ENCODE data around the gene SEMA4A.
A peak's percentile ranks its signal among the peaks of the same experiment; 100 is the strongest.

The SEMA4A gene

DNA sequence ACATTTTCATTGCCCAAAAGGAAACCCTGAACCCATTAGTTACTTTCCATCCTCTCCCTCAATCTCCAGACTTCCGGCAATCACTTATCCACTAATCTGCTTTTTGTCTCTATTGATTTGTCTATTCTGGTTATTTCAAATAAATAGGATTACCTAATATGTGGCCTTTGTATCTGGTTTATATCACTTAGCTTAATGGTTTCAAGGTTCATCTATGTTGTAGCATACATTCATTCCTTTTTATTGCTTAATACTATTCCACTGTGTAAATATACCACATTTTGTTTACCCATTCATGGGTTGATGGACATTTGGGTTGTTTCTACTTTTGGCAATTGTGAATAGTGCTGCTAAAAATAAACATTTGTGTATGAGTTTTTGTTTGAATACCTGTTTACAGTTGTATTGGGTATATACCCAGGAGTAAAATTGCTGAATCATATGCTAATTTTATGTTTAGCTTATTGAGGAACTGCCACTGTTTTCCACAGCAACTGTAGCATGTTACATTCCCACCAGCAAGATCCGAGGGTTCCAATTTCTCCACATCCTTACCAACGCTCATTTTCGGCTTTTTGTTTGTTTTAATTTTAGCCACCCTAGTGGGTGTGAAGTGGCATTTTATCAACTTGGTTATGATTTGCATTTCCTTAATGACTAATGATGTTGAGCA, 38.0 kb downstream of the SEMA4A start:
- TF ChIP-seq EZH2phosphoT487 (IDR thresholded peaks at IDR 0.05; ENCODE audit: borderline replicate concordance, low read length) (no peak), CTCF (IDR thresholded peaks at IDR 0.05; ENCODE audit: low read depth, low read length, poor library complexity, severe bottlenecking) (no peak)
- Histone ChIP-seq H3K9me2 (replicated peaks; ENCODE audit: control insufficient read depth, low read length) (no peaks in the 10 kb centered on the region), H3K4me3 (ENCODE audit: low read length) (no peak overlapping the region), H3K9me3 (ENCODE audit: control insufficient read depth, insufficient read depth, low read length) (no peaks in the 10 kb centered on the region; the same call in 1 of the 2 replicates), H3K27ac (ENCODE audit: low read depth, low read length) (no peak overlapping the region), H3K79me2 (ENCODE audit: control insufficient read depth, low read length) (peaks cover 29% of the 10 kb centered on the region), H3F3A (ENCODE audit: control insufficient read depth, insufficient read depth) (no peaks in the 10 kb centered on the region), H3K36me3 (ENCODE audit: control insufficient read depth, low read length) (peaks cover 16% of the 10 kb centered on the region), H4K20me1 (ENCODE audit: control insufficient read depth, insufficient read depth, low read depth, low read length) (no peaks in the 10 kb centered on the region), H3K4me1 (ENCODE audit: control insufficient read depth, low read length) (peaks cover 25% of the 10 kb centered on the region), H3K4me2 (ENCODE audit: low read length) (no peak overlapping the region), H3K27me3 (ENCODE audit: control insufficient read depth, low read length) (no peaks in the 10 kb centered on the region)

DNA sequence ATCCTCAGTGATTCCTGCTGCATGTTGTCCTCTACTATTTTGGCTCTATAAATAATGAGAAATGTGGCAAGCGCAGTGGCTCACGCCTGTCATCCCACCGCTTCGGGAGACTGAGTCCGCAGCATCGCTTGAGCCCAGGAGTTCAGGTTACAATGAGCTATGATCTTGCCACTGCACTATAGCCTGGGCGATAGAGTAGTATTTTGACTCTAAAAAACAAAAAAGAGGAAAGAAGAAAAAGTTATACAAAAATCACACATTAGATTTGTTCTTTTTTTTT, 39.8 kb downstream of the SEMA4A start:
- H3K9me2 ChIP-seq (replicated peaks; ENCODE audit: control insufficient read depth, low read length): no peaks in the 10 kb centered on the region
- peaks cover 45% of the 10 kb centered on the region for H3K79me2 ChIP-seq (ENCODE audit: control insufficient read depth, low read length)
- H3K4me2 ChIP-seq (ENCODE audit: low read length): peak overlapping the region; percentile 87
- H3K36me3 ChIP-seq (ENCODE audit: control insufficient read depth, low read length): peaks cover 21% of the 10 kb centered on the region
- no peaks in the 10 kb centered on the region for H4K20me1 ChIP-seq (ENCODE audit: control insufficient read depth, insufficient read depth, low read depth, low read length)
- H3K4me1 ChIP-seq (ENCODE audit: control insufficient read depth, low read length): peaks cover 25% of the 10 kb centered on the region
- H3K27me3 ChIP-seq (ENCODE audit: control insufficient read depth, low read length): no peaks in the 10 kb centered on the region
- H3F3A ChIP-seq (ENCODE audit: control insufficient read depth, insufficient read depth): no peaks in the 10 kb centered on the region
- TF ChIP-seq EZH2phosphoT487 (IDR thresholded peaks at IDR 0.05; ENCODE audit: borderline replicate concordance, low read length) (no peak), CTCF (IDR thresholded peaks at IDR 0.05; ENCODE audit: low read depth, low read length, poor library complexity, severe bottlenecking) (no peak)
- no peaks in the 10 kb centered on the region; the same call in 1 of the 2 replicates for H3K9me3 ChIP-seq (ENCODE audit: control insufficient read depth, insufficient read depth, low read length)
- H3K27ac ChIP-seq (ENCODE audit: low read depth, low read length): peak overlapping the region; percentile 71
- peak overlapping the region; percentile 94 for H3K4me3 ChIP-seq (ENCODE audit: low read length)

DNA sequence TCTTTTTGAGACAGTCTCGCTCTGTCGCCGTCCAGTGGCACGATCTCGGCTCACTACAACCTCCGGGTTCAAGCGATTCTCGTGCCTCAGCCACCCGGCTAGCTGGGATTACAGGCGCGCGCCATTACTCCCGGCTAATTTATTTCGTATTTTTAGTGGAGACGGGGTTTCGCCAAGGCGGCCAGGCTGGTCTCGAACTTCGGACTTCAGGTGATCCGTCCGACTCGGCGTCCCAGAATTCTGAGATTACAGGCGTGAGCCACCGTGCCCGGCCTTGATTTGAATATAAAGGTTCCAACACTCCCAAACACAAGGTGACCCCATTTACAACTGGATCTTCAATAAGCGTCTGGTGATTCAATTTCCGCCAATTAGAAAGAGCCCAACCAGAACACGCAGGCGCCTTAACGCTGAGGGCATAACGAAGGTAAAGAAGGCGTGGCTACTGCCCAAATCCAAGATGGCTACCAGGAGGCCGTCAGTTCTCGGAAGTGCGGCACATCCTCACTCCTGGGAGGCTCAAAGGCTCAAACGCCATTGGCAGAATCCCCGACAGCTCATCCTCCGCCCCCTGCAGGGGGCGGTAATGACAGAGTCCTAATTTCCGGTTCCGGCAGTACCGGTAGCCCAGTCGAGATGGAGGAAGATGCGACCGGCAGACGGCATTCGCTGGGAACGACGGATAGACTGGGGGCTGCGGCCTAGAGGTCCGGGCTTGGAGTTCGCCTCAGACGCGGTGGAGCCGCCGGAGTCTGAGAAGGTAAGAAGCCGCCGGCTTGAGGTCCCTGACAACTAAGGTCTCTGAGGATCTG, 40.3 kb downstream of the SEMA4A start, which contains the start of gene SLC25A44:
Gene SLC25A44 (plus strand): TSS at position 617 of the 812 bp plus-strand sequence. CDS start 5,744 bp downstream, outside the sequence.
- Histone ChIP-seq H3K27me3 (ENCODE audit: control insufficient read depth, low read length) (no peaks in the 10 kb centered on the region), H3K4me2 (ENCODE audit: low read length) (peak within 1 kb of the TSS; percentile 87), H3K79me2 (ENCODE audit: control insufficient read depth, low read length) (peaks cover 50% of the 10 kb centered on the region), H3K9me2 (replicated peaks; ENCODE audit: control insufficient read depth, low read length) (no peaks in the 10 kb centered on the region), H3K27ac (ENCODE audit: low read depth, low read length) (peak within 1 kb of the TSS; percentile 71), H4K20me1 (ENCODE audit: control insufficient read depth, insufficient read depth, low read depth, low read length) (no peaks in the 10 kb centered on the region), H3K4me3 (ENCODE audit: low read length) (peak within 1 kb of the TSS; percentile 94), H3K9me3 (ENCODE audit: control insufficient read depth, insufficient read depth, low read length) (no peaks in the 10 kb centered on the region; the same call in 1 of the 2 replicates), H3F3A (ENCODE audit: control insufficient read depth, insufficient read depth) (no peaks in the 10 kb centered on the region), H3K36me3 (ENCODE audit: control insufficient read depth, low read length) (peaks cover 21% of the 10 kb centered on the region), H3K4me1 (ENCODE audit: control insufficient read depth, low read length) (peaks cover 25% of the 10 kb centered on the region)
- TF ChIP-seq EZH2phosphoT487 (IDR thresholded peaks at IDR 0.05; ENCODE audit: borderline replicate concordance, low read length): no peak
- TF ChIP-seq CTCF (IDR thresholded peaks at IDR 0.05; ENCODE audit: low read depth, low read length, poor library complexity, severe bottlenecking): peak; percentile 42

Data from DOHH2 (cell line).